GM12874 (cell line): ENCODE data around the gene AGTPBP1.
A peak's percentile ranks its signal among the peaks of the same experiment; 100 is the strongest.

Experiments used
- TF ChIP-seq, protein P1 (sequence below): IDR thresholded peaks from 2 replicates; pipeline ENCODE4 v1.5.1; 2011; ENCODE audit warnings: low read depth, mild to moderate bottlenecking, control low read depth, low read length, moderate library complexity; ENCODE audit not compliant: insufficient read depth

The AGTPBP1 gene

DNA sequence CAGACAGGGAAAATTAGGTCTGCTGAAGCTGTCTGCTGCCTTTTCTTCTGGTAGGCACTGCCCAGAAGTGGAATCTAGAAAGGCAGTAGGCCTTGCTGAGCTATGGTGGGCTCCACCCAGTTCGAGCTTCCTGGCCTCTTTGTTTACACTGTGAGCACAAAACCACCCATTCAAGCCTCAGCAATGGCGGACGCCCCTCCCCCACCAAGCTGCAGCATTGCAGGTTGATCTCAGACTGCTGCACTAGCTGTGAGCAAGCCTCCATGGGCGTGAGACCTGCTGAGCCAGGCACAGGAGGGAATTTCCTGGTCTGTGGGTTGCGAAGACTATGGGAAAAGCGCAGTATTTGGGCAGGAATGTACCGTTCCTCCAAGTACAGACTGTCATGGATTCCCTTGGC is 18.5 kb downstream of the AGTPBP1 start:
- TF ChIP-seq, protein P1, sequence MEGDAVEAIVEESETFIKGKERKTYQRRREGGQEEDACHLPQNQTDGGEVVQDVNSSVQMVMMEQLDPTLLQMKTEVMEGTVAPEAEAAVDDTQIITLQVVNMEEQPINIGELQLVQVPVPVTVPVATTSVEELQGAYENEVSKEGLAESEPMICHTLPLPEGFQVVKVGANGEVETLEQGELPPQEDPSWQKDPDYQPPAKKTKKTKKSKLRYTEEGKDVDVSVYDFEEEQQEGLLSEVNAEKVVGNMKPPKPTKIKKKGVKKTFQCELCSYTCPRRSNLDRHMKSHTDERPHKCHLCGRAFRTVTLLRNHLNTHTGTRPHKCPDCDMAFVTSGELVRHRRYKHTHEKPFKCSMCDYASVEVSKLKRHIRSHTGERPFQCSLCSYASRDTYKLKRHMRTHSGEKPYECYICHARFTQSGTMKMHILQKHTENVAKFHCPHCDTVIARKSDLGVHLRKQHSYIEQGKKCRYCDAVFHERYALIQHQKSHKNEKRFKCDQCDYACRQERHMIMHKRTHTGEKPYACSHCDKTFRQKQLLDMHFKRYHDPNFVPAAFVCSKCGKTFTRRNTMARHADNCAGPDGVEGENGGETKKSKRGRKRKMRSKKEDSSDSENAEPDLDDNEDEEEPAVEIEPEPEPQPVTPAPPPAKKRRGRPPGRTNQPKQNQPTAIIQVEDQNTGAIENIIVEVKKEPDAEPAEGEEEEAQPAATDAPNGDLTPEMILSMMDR: no peak

DNA sequence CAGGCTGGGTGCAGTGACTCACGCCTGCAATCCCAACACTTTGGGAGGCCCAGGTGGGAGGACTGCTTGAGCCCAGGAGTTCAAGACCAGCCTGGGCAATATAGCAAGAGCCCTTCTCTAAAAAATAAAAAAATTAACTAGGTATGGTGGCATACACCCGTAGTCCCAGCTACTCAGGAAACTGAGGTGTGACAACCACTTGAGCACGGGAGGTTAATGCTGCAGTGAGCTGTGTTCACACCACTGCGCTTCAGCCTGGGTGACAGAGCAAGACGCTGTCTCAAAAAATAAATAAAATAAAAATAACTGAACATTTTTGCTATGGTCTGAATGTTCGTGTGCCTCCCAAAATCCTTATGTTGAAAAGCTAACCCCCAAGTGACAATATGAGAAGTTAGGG is 24.5 kb downstream of the AGTPBP1 start:
- TF ChIP-seq, protein P1: no peak

DNA sequence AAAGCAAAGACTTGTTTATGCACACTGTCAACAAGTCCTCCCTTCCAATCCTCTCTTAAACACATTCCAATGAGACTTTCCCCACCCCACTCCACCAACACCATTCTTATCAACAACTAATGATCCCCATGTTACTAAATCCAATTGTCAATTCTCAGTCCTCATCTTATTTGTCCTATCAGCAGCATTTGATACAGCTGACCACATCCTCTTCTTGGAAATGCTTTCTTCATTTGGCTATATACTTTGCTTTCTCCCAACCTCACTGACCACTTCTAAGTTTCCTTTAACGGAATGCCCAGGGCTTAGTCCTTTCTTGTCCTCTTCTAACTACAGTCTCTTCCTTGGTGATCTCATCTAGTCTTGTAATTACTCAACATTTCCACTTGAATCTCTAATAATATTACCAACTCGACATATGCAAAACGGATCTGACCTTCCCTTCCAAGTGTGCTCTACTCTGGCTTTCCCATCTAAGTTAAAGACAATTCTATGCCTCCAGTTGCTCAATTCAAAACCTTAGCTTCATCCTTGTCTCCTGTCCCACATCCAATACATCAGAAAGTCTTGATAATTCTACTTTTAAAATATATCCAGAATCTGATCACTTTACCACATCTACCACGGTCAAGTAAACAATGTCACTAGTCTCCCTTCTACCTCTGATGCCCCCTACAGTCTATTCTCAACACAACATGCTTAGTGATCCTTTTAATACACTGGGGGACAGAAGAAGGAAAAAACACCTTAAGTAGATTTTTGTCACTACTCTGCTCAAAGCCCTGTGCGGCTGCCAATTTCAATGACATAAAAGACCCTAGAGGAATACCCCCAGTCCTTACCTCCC is 25.5 kb downstream of the AGTPBP1 start:
- TF ChIP-seq, protein P1: peak; percentile 35; the same call in 1 of the 2 replicates

DNA sequence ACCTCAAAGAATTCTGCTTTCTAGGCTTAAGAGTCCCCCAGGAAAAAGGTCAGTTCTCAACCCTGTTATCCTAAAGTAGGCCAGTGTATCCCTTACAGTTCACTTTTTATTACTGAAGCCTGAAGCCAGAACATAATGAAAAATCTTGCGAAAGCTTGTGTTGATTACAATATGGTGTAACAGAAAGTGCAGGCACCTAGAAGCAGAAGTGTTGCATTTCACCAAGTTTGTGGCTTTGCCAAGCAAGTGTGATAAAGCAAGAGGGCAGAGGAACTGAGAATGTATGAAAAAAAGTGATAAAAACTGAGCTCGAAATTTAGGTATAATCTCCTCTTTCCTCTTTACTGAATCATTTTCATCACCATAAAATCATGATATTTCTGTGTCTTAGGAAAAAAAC is 26.2 kb downstream of the AGTPBP1 start:
- TF ChIP-seq, protein P1: no peak

DNA sequence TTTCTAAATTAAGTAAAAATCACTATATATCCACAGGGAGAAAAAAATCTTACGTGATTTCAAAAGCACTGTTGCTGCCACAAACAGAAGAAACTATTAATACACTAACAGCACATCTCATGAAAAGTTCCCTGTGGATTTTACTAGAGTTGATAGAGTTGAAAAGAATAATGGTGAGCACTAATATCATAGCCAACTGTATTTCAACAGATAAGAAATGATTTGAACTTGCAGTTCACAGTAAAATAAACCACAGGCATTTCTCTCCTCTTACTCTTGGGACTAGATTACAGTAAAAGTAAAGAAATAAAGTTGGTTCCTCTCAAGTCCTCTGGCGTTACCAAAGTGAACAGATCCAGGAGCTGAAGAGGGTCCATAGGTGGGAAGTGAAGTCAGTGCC is 27.9 kb downstream of the AGTPBP1 start:
- TF ChIP-seq, protein P1: no peak

DNA sequence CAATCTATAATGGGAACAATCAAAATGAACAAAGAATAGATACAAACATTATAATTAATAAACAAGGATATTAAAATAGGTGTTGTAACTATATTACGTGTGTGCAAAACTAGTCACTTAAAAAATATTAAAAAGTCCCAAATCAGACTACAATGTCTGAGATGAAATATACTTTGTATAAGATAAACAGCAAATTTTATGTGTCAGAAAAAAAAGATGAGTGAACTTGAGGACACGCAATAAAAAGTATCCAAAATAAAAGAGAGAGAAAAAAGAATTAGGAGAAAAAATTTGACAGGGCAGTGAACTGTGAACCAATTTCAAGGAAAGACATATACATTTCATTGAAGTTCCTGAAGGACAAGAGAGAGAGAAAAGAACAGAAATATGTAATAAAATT is 37.0 kb downstream of the AGTPBP1 start:
- TF ChIP-seq, protein P1: no peak

DNA sequence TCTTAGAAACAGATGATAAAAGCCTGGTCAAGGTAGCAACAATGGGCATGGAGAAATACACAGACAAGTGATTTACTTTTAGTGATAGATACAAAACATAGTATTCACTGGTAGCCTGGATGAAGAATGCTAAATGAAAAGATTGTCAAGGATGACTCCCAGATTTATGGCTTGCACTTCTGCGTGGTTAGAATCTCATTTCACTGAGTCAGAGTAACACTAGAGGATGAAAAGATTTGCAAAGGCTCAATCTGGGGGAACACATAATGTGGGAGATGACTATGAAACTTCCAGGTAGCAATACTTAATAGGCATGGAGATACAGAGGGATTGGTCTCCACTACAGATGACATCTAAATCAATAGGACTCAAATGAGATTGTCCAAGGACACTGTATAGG is 38.4 kb downstream of the AGTPBP1 start:
- TF ChIP-seq, protein P1: no peak
